ENCODE results near the gene CABLES1.
"Not testable (repeated sequence)": the region's sequence is repeated elsewhere in the genome, so short reads cannot be mapped to it uniquely, and the experiment has no call there.

CABLES1 gene

DNA sequence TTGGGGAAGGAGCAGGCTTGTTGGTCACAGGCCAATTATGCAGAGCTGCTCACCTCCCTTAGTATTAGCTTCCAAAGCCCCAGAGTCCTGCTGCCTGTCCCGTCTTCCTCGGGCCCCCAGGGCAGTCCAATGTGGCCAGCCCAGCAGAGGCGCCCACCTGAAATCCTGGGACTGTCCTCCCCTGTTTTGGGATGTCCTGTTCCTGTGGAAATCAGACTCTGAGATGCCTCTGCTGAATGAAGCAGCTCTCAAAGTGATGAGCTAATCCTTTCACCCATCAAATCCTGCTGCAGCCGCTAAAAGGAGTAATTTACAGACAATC lies 105.3 kb downstream of the CABLES1 start:
- Histone ChIP-seq H2BK5ac (ENCODE audit: low read depth, low read length, poor library complexity) (no peak overlapping the region), H2BK12ac (ENCODE audit: low read length) (no peak overlapping the region), H4K8ac (ENCODE audit: low read depth, low read length) (no peak overlapping the region), H3K79me2 (ENCODE audit: control insufficient read depth, insufficient read depth, low read length, poor library complexity) (no peaks in the 10 kb centered on the region), H3K18ac (ENCODE audit: low read length) (no peak overlapping the region), H3K4me3 (ENCODE audit: low read depth, low read length) (no peak overlapping the region), H2AFZ (ENCODE audit: insufficient read depth, low read length, poor library complexity) (no peak overlapping the region), H4K91ac (ENCODE audit: low read depth, low read length) (no peak overlapping the region), H3K14ac (ENCODE audit: low read length) (no peak overlapping the region), H3K9ac (ENCODE audit: low read length) (no peak overlapping the region), H3K4me2 (ENCODE audit: low read length) (no peak overlapping the region), H3K27me3 (ENCODE audit: insufficient read depth, low read length) (no peaks in the 10 kb centered on the region), H2AK5ac (ENCODE audit: low read length) (no peak overlapping the region), H3K36me3 (ENCODE audit: control insufficient read depth in 1 of 2, insufficient read depth in 2 of 2, low read length in 2 of 2) (no peaks in the 10 kb centered on the region), H3K4me1 (ENCODE audit: control insufficient read depth in 1 of 2, insufficient read depth in 2 of 2, low read length in 2 of 2) (peaks cover 30 to 32% of the 10 kb centered on the region in 2 experiments), H3K23ac (ENCODE audit: low read length) (no peak overlapping the region), H3K4ac (ENCODE audit: low read depth, low read length) (no peak overlapping the region), H3K9me3 (ENCODE audit: insufficient read depth, low read depth, low read length) (no peaks in the 10 kb centered on the region), H3K79me1 (ENCODE audit: low read length) (peaks cover 8% of the 10 kb centered on the region), H2BK120ac (ENCODE audit: insufficient read depth, low read length, poor library complexity) (no peak overlapping the region), H3K27ac (ENCODE audit: low read depth, low read length) (no peak overlapping the region), H4K12ac (ENCODE audit: low read depth, low read length) (no peak overlapping the region)
- DNase-seq: no peak
- no CpG with 5 or more reads among the region's 4 CpGs for WGBS (ENCODE audit: extremely low coverage, insufficient coverage, insufficient read length)

GRCh38 chr18:23241833-23242496 lies 106.7 kb downstream of the CABLES1 start:
- DNase-seq: peak; percentile 85 to 90
- not testable (repeated sequence) for H3K4me3 ChIP-seq (ENCODE audit: low read depth, low read length); H3K79me1 ChIP-seq (ENCODE audit: low read length); H3K18ac ChIP-seq (ENCODE audit: low read length); H3K14ac ChIP-seq (ENCODE audit: low read length); H3K9ac ChIP-seq (ENCODE audit: low read length); H3K9me3 ChIP-seq (ENCODE audit: insufficient read depth, low read depth, low read length); H3K4ac ChIP-seq (ENCODE audit: low read depth, low read length); H4K91ac ChIP-seq (ENCODE audit: low read depth, low read length); H2BK12ac ChIP-seq (ENCODE audit: low read length); H3K27me3 ChIP-seq (ENCODE audit: insufficient read depth, low read length); H2AFZ ChIP-seq (ENCODE audit: insufficient read depth, low read length, poor library complexity); H3K27ac ChIP-seq (ENCODE audit: low read depth, low read length); H4K12ac ChIP-seq (ENCODE audit: low read depth, low read length); H2BK5ac ChIP-seq (ENCODE audit: low read depth, low read length, poor library complexity); H4K8ac ChIP-seq (ENCODE audit: low read depth, low read length); H3K36me3 ChIP-seq (ENCODE audit: control insufficient read depth in 1 of 2, insufficient read depth in 2 of 2, low read length in 2 of 2); H3K23ac ChIP-seq (ENCODE audit: low read length); H3K4me2 ChIP-seq (ENCODE audit: low read length); H2AK5ac ChIP-seq (ENCODE audit: low read length); H3K79me2 ChIP-seq (ENCODE audit: control insufficient read depth, insufficient read depth, low read length, poor library complexity); H2BK120ac ChIP-seq (ENCODE audit: insufficient read depth, low read length, poor library complexity)
- no CpG with 5 or more reads among the region's 11 CpGs for WGBS (ENCODE audit: extremely low coverage, insufficient coverage, insufficient read length)
- peaks cover 28 to 29% of the 10 kb centered on the region in 2 experiments for H3K4me1 ChIP-seq (ENCODE audit: control insufficient read depth in 1 of 2, insufficient read depth in 2 of 2, low read length in 2 of 2)

- H2AK5ac ChIP-seq (ENCODE audit: low read length): no peak overlapping the region
- no peak overlapping the region for H3K9ac ChIP-seq (ENCODE audit: low read length)
- H2BK5ac ChIP-seq (ENCODE audit: low read depth, low read length, poor library complexity): no peak overlapping the region
- no peak overlapping the region for H4K8ac ChIP-seq (ENCODE audit: low read depth, low read length)
- no peak overlapping the region for H3K4ac ChIP-seq (ENCODE audit: low read depth, low read length)
- no peak overlapping the region for H3K4me3 ChIP-seq (ENCODE audit: low read depth, low read length)
- WGBS (ENCODE audit: extremely low coverage, insufficient coverage, insufficient read length): no CpG with 5 or more reads among the region's 3 CpGs
- H3K4me1 ChIP-seq (ENCODE audit: control insufficient read depth in 1 of 2, insufficient read depth in 2 of 2, low read length in 2 of 2): peaks cover 17 to 18% of the 10 kb centered on the region in 2 experiments
- H2BK120ac ChIP-seq (ENCODE audit: insufficient read depth, low read length, poor library complexity): no peak overlapping the region
- H3K14ac ChIP-seq (ENCODE audit: low read length): no peak overlapping the region
- no peaks in the 10 kb centered on the region for H3K27me3 ChIP-seq (ENCODE audit: insufficient read depth, low read length)
- H3K79me2 ChIP-seq (ENCODE audit: control insufficient read depth, insufficient read depth, low read length, poor library complexity): no peaks in the 10 kb centered on the region
- H3K9me3 ChIP-seq (ENCODE audit: insufficient read depth, low read depth, low read length): no peaks in the 10 kb centered on the region
- DNase-seq: no peak
- no peak overlapping the region for H4K12ac ChIP-seq (ENCODE audit: low read depth, low read length)
- H3K27ac ChIP-seq (ENCODE audit: low read depth, low read length): no peak overlapping the region
- H3K23ac ChIP-seq (ENCODE audit: low read length): no peak overlapping the region
- no peak overlapping the region for H2BK12ac ChIP-seq (ENCODE audit: low read length)
- H3K4me2 ChIP-seq (ENCODE audit: low read length): no peak overlapping the region
- H3K79me1 ChIP-seq (ENCODE audit: low read length): peaks cover 4% of the 10 kb centered on the region
- no peak overlapping the region for H2AFZ ChIP-seq (ENCODE audit: insufficient read depth, low read length, poor library complexity)
- no peaks in the 10 kb centered on the region for H3K36me3 ChIP-seq (ENCODE audit: control insufficient read depth in 1 of 2, insufficient read depth in 2 of 2, low read length in 2 of 2)
- H3K18ac ChIP-seq (ENCODE audit: low read length): no peak overlapping the region
- no peak overlapping the region for H4K91ac ChIP-seq (ENCODE audit: low read depth, low read length)
Measured at GRCh38 chr18:23243178-23243577, 107.9 kb downstream of the CABLES1 start.

- no CpG with 5 or more reads among the region's 12 CpGs for WGBS (ENCODE audit: extremely low coverage, insufficient coverage, insufficient read length)
- no peaks in the 10 kb centered on the region for H3K9me3 ChIP-seq (ENCODE audit: insufficient read depth, low read depth, low read length)
- no peak for DNase-seq
- no peak overlapping the region for H2BK5ac ChIP-seq (ENCODE audit: low read depth, low read length, poor library complexity)
- no peak overlapping the region for H3K18ac ChIP-seq (ENCODE audit: low read length)
- peaks cover 15% of the 10 kb centered on the region in 2 experiments for H3K4me1 ChIP-seq (ENCODE audit: control insufficient read depth in 1 of 2, insufficient read depth in 2 of 2, low read length in 2 of 2)
- no peaks in the 10 kb centered on the region for H3K79me2 ChIP-seq (ENCODE audit: control insufficient read depth, insufficient read depth, low read length, poor library complexity)
- H2AFZ ChIP-seq (ENCODE audit: insufficient read depth, low read length, poor library complexity): no peak overlapping the region
- no peak overlapping the region for H3K27ac ChIP-seq (ENCODE audit: low read depth, low read length)
- no peak overlapping the region for H3K23ac ChIP-seq (ENCODE audit: low read length)
- H3K4ac ChIP-seq (ENCODE audit: low read depth, low read length): no peak overlapping the region
- no peak overlapping the region for H3K9ac ChIP-seq (ENCODE audit: low read length)
- no peak overlapping the region for H3K4me3 ChIP-seq (ENCODE audit: low read depth, low read length)
- no peak overlapping the region for H2BK120ac ChIP-seq (ENCODE audit: insufficient read depth, low read length, poor library complexity)
- H2AK5ac ChIP-seq (ENCODE audit: low read length): no peak overlapping the region
- H3K14ac ChIP-seq (ENCODE audit: low read length): no peak overlapping the region
- H2BK12ac ChIP-seq (ENCODE audit: low read length): no peak overlapping the region
- no peak overlapping the region for H3K4me2 ChIP-seq (ENCODE audit: low read length)
- no peaks in the 10 kb centered on the region for H3K36me3 ChIP-seq (ENCODE audit: control insufficient read depth in 1 of 2, insufficient read depth in 2 of 2, low read length in 2 of 2)
- no peak overlapping the region for H4K91ac ChIP-seq (ENCODE audit: low read depth, low read length)
- no peaks in the 10 kb centered on the region for H3K27me3 ChIP-seq (ENCODE audit: insufficient read depth, low read length)
- peaks cover 4% of the 10 kb centered on the region for H3K79me1 ChIP-seq (ENCODE audit: low read length)
- H4K8ac ChIP-seq (ENCODE audit: low read depth, low read length): no peak overlapping the region
- H4K12ac ChIP-seq (ENCODE audit: low read depth, low read length): no peak overlapping the region
Measured at GRCh38 chr18:23243816-23244215, 108.5 kb downstream of the CABLES1 start.
